HG03103 (cell line): ENCODE data around the gene POLR1H.

Source experiments
- ATAC-seq: cut with Tn5 transposase; IDR thresholded peaks from one replicate; pipeline ENCODE4 v1.9.1; 2021; ENCODE audit warnings: low read depth; ENCODE audit not compliant: unreplicated experiment

POLR1H gene

DNA sequence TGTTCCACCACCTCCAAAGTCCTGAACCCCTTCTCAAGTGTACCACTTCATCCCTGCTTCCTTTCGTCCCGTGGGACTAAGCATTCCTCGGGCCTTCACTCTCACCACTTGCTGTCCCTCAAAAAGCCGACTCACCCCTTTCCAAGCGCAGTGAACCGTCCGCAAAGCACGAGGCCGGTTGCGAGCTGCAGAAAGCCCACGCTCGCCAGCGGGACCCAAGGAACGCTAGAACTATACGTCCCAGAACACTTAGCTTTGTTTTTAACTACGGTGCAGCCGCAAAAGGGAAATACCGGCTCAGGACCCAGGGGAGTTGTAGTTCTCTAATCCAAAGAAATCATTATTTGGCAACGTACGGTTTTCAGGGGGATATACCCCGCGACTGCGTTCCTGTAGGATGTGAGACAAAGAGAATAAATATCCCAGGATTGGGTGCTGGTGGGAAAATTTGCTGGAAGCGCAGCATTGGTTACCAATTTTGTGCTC, 416 bp upstream of the POLR1H start:
- no peak for ATAC-seq

DNA sequence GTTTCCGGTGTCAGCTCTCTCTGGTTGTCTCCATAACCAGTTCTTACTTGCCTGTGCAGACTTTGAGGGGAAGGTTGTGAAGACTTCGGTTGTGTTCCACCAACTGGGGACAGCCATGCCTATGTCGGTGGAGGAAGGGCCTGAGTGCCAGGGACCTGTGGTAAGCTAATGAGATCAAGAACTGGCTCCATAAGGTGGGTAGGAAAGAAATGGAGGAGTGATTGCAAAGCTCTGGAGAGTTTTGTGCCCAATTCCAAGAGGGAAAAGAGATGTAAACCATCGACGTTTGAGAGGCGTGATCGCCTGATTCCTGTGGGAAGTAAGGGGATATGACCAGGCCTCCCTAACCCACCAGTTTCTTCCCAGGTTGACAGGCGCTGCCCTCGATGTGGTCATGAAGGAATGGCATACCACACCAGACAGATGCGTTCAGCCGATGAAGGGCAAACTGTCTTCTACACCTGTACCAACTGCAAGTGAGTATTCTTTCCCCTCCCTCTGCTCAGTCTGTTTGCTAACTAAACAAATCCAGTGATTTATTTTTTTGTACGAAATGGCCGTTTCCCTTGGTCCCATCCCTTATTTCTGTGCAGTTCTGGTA, 893 bp downstream of the POLR1H start:
- peak; percentile 9 for ATAC-seq

DNA sequence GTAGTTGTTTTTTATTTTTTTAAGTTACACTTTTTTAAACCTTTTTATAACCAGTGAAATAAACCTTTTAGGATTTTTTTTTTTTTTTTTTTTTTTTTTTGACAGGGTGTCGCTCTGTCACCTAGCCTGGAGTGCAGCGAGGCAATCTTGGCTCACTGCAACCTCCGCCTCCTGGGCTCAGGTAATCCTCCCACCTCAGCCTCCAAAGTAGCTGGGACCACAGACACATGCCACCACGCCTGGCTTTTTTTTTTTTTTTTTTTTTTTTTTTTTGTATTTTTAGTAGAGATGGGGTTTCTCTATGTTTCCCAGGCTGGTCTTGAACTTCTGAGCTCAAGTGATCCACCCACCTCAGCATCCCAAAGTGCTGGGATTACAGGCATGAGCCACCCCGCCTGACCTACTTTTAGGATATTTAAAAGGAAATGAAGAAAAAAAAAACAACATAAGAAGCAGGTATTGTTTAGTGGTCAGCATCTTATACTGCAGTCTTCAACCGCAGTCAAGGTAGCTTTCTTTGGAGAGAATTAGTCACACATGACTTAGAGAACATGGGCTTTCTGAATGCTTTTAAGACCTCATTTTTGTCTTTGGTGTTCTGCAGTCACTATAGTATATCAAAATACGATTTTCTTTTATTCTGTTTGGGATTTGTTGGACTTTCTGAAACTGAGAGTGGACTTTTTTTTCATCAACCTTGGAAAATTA, 1.6 kb downstream of the POLR1H start:
- no peak for ATAC-seq

DNA sequence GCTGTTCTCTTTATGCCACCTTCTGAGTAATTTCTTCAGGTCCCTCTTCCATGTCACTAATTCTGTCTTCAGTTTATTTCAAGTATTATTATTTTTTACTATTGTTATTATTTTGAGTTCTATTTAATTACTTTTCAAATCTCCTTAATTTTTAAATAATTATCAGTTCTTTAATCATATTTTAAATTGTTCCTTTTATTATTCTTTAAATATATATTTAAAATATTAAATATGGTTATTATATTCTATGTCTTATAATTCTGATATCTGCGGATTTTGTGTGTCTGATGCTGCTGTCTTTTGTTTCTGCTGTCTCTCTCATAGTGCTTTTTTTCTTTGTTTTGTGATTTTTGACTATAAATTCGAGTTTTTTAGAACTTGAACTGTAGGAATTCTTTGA, 2.2 kb downstream of the POLR1H start:
- no peak for ATAC-seq

DNA sequence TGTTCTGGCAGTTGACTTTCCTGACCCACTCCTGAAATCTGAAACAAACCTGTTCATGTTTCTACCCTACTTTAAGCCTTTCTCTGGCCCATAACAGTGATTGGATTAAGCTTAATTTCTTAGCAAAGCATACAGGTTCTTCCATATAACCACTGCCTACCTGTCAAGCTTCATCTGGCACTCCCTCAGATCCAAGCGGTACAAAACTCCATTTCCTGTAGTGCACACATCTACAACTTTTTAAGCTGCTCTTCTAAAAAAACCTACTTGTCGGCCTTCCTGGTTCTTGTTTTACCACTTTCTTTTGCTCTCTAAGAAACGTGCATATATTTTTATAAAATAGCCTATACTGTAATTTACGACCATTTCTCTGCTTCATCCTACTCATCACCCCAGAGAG, 5.0 kb downstream of the POLR1H start:
- no peak for ATAC-seq

DNA sequence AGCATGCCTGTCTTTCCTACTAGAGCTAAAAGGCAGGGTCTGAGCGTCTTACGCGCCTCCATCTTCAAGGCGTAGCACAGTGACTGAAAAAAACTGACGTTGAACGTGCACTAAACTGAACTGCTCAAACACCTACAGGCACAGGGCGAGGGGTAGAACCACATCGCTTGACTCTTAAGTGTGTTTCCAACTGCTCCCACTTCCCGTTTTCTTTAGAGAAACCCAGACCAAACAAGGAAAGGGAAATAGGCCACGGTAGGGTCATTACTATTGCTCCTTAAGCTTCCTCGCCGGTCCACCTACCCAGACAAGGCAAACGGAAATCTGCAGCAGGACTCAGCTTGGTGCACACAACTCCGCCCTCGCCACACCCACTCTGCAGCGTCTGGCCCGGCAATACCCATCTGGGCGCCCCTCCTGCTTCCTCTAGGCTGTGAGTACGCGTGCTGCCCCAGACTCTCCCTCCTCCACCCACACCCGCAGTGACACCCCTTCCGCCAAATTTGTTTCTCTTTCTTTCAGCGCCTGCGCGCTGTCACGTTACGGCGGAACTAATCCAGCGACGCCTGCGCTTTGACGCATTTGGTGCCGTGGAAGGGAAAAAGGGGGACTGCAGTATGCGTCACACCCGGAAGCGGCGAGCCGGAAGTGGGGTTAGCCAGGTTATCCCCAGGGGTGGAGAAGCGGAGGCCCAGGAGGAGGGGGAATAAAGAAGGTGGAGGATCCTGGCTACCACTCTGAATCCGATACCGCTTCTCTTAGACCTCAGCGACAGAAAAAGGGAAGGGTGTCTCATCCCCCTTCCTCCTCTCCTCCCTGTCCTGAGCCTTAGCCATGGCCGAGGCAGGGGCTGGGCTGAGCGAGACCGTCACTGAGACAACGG, 5.8 kb downstream of the POLR1H start, which contains the start of gene PPP1R11:
TSS of gene PPP1R11 (plus strand) at position 622 of the 883 bp plus-strand sequence. CDS start at position 835, 213 bp downstream.
- peak; percentile 89 for ATAC-seq

DNA sequence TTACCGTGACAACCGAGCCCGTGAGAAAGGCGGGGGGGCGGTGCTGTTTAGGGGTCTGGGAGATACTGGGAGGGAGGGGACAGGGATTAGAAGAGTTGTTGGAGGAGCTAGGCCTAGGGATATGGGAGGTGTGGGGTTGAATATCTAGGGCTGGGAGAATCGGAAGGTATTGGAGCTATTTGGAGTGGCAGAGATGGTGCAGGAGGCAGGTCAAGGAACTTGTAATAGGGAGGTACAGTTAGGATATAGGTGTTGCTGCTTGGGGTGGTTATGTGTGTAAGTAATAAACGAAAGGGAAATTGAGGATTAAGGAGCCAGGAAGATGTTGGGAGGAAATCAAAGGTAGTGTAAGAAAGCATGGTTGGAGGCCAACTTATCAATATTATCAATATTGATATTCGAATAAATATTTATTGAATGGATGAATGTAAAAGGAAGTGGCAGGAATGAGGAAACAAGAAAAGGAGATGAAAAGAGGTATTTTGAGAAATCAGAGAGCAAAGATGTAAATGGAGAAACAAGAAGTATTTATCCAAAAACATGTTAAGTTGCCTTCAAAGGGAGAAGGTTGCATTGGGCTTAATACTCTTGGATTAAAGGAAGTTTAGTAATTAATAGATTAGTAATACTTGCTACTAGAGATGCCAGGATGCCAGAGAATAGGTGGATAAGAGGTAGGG, 6.5 kb downstream of the POLR1H start:
- ATAC-seq, result no peak

DNA sequence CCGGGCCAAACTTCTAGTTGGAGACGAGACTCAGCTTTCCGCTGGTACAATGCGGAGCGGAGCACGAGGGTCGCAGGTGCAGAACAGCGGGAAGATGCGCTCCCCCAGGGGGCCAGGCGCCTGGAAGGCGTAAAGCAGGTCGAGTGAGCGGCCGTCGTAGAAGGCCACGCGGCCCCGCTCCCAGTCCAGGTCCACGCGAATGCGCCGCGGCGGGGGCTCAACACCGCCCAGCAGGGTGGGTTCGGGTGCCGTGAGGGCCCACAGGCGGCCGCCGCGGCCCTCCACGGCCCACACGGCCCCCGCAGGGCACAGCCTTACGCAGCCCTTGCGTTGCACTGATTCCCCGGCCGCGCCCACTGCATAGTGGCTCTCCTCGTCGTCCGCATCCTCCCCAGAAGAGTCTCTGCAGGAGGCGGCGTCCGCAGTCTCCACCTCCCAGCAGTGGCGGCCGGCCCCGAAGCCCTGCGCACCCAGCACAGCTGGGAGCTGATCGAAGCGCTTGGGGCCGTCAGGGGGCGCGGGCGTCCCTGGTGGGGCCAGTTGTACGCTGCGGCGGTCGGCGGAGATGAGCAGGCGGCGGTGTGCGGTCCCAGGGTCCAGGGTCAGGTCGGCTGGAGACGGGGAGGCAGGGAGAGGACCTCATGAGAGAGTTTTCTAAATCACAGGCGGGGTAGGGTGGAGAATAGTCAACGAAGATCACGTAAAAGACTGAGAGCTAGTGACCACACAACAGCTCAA, 10.2 kb downstream of the POLR1H start:
- no peak for ATAC-seq

DNA sequence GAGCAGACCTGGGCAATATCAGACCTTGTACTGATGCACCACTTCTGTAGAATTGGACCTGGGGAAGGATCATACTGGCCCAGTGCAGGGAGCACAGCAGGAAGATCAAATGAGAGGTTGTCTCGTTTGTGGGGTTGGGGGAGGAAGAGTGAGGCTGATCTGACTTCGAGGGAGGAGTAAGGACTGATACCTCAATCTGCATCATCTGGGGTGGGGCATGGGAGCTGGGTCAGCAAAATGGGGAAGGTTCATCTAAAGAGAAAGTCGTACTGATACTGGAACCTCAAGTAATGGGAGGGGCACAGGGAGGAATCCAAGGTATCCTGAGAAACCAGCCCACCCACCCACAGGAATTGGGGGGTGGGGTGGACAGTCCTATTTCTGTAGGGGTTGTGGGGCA, 10.8 kb downstream of the POLR1H start:
- no peak for ATAC-seq

DNA sequence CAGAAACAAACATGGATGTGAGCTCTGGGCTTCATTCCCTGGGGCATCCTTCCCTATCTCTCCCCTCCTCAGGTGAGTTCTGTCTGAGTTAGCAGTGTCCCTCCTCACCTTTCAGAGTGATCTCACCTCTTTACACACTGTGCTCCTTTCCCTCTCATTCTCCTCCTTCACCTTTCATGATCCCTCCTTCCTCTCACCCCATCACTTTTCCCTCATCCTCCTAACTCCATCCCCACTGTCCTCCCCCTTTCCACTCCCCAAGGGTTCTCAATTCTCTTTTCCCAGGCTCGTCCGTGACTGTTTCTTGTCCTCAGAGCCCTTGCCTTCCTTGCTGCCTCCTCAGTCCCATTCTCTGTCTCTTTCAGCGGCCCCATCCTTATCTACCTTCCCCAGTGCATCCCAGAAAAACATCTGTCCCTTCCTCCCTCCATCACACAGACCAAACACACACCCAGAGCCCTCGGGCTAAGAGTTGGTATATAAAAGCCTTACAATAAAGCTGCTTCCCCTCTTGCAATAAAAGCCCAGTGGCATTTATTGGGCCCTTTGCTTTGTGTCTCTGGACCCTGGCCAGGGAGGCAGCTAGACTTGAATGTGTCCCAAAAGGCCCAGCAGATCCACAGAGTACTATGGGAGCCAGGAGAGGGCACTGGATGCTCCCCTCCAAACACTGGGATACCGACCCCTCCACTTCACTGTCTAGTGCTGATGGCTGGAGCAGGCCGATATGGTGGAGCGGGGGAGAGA, 12.6 kb downstream of the POLR1H start:
- no peak for ATAC-seq

DNA sequence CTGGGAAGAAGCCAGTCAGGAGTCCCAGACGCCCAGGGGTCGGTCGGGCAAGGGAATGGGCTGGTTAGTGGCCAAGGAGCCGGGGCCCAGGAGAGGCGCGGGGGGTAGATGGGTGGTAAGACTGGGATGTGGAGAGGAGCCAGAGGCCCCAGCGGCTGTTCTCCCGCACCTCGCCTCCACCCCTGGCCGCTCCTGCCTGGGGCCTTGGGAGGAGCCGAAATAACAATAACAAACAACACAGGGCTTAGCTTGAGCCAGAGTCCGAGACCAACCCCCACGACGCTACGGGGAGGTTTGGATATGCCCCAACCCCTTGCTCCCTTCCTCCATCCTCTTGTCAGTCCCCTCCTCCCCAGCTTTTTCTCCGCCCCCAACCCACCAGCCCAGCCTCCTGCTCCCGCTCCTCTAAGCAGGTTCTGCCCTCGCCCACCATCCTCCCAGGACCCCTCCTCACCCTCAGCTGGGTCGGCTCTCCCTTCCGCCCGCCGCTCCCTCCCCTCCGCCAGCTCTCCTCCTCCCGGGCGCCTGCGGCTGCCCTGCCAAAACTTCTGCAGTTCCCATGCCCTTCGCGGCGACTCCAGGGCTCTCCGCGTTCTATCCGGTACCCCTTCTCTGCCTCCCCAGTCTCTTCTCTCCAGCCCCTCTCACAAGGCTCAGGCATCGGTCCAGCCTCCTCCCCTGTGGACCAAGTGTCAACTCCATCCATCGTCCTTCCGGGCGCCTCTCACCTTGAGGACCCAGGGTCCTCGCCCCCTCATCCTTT, 13.4 kb downstream of the POLR1H start:
- no peak for ATAC-seq

DNA sequence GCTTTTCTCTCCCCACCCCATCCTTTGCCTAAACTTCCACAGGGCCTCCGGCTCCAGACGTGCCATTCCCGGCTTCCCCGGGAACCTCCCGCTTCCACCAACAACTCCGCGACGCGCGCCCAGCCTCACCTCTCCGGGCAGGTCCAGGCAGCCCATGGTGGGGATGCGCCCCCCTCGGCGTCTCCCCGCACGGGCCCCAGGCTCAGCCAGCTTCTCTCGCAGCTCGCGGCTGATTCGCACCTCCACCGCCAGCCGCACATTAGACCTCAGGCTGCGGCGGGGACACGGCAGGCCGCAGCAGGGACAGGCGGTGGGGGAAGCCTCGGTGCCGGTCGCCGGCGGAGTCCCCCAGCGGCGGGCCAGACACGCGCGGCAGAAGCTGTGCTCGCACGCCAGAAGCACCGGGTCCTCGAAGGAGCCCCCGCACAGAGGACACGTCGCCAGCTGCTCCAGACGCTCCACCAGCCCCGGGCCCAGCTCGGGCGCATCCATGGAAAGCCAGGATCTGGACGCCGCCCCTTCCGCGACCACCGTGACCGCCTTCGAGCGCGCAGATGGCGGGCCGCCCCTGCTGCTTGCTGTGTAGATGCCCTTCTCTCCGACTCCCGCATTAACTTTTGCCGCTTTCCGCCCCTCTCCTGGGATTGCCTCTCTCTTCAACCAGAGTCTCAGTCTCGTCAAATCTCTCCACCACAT, 14.2 kb downstream of the POLR1H start, which contains the start of gene RNF39:
TSS of gene RNF39 (minus strand) at position 676 of the 696 bp plus-strand sequence. CDS start at position 492, 184 bp downstream.
- ATAC-seq, result no peak

DNA sequence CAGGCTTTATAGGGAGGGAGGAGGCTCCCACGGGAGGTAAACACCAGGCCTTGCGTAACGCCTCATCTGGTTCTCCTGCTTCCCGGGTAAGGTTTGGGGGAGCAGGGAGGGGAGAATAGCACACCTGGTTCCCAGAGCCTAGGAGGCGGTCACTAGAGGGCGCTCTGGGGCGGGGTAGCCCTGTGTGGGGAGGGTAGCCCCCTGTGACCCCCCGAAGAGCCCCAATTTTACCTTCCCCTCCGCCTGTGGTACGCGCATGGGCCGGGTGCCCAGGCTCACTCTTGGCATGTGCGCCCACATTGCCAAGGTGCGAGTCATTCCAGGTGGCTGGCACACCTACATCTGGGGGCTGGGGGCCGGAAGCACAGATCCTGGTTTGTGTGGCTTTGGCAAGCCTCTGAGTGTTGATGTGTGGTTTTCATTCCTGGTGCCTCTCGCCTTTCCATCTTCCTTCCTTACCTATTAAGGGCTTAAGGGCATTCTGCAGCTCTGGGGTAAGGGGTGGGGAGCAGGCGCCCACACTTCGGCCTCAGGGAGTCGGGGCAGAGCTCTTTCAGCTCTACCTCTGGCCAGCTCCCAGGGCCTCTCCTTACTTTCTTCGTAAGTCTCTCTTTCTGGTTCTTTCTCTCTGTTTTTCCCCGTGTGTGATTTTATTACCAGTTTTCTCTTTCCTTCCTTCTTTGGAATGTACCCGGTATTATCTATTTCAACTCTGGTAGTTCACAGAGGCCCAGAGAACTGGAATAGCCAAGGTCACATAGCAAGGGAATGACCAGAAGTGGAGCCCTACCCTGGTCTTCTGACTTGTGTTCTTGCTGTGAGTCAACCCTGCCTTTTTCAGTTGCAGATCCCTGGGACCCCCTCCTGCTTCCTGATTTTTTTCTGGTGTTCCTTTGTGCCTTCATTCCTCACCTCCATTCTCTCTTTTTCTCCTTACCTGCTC, 15.0 kb downstream of the POLR1H start:
- ATAC-seq, result no peak

DNA sequence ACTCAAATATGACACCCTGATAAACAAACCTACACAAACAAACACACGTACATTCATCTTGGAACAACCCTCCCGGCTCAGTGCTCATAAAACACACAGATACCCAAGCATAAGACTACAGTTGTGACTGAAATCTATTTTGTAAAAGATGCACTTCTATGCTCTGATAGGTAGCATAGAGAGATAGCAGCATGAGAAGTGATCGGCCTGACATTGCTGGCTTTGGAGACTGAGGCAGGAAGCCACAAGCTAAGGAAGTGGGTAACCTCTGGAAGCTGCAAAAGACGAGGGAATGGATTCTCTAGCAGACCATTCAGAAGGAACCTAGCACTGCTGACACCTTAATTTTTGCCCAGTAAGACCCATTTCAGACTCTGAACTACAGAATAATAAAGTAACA, 16.2 kb downstream of the POLR1H start:
- no peak for ATAC-seq

DNA sequence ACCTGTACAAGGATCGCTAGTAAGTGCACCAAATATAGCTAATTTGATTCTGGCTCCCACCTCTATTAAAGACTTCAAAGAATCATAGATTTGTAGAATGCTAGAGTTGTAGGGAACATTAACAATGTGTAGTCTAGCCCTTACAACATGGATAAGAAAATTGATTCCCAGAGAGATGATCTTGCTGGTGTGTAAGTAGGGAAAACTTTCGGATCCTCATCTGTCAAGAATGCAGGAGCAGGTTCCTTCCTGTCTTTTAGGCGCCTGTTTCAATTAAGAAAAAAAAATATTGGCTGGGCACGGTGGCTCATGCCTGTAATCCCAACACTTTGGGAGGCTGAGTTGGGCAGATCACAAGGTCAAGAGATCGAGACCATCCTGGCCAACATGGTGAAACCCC, 26.8 kb downstream of the POLR1H start:
- no peak for ATAC-seq

DNA sequence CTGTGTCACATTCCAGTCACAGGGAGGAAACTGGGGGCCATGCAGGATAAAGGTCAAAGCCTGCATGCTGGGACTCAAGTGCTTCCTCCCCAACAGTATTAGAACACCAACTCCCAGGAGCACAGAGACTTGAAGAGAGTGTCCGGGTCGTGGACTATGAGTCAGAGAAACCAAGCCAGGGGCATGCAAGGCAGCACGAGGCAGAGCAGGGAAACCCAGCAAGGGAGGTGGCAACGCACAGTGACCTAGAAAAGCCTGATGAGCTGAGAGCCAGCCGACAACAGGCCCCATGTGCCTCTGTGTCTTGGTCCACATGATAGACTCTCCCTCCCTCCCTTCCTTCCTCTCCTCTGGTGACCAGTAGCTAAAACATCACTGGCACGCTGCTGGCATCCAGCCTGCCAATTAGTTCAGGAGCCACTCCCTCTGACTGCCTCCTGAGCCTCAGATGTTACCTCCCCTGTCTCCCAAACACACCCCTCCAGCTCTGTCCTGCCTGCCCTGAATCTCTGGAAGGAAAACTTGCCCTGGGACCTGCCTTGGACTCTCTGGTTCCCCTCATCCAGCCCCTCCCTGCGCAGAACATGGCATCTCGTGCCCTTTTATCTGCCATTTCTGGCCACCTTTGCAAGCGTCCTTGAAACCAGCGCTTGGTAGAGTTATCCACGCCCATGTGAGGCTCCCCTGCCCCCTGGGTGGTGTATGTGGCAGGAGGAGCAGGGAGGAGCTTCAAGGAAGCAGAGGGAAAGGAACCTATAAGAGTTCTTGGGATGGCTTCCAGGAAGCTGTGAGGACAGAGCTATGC, 30.7 kb downstream of the POLR1H start:
- ATAC-seq, result no peak
